Keratinocyte (primary cell): Measurements from ENCODE around the gene APOL3.

Source experiments
- EZH2 ChIP-seq: IDR thresholded peaks from one replicate; pipeline ENCODE4 v1.6.1; 2012; ENCODE audit warnings: inconsistent platforms, mild to moderate bottlenecking, low read length, moderate library complexity
- TF ChIP-seq, protein P1 (sequence below), 3 experiments: IDR thresholded peaks in 1 of 3; conservative IDR thresholded peaks in 1 of 3; optimal IDR thresholded peaks in 1 of 3; 2 replicates in 2 of 3; 3 replicates in 1 of 3; pipeline versions ENCODE3 to v1.5.1; 2011; ENCODE audit warnings: low read length in 3 of 3, mild to moderate bottlenecking in 3 of 3, moderate library complexity in 2 of 3, control low read depth in 1 of 3, inconsistent platforms in 1 of 3; ENCODE audit not compliant: insufficient read depth in 2 of 3; ENCODE audit errors: extremely low read depth in 1 of 3

- TF ChIP-seq, protein P1, sequence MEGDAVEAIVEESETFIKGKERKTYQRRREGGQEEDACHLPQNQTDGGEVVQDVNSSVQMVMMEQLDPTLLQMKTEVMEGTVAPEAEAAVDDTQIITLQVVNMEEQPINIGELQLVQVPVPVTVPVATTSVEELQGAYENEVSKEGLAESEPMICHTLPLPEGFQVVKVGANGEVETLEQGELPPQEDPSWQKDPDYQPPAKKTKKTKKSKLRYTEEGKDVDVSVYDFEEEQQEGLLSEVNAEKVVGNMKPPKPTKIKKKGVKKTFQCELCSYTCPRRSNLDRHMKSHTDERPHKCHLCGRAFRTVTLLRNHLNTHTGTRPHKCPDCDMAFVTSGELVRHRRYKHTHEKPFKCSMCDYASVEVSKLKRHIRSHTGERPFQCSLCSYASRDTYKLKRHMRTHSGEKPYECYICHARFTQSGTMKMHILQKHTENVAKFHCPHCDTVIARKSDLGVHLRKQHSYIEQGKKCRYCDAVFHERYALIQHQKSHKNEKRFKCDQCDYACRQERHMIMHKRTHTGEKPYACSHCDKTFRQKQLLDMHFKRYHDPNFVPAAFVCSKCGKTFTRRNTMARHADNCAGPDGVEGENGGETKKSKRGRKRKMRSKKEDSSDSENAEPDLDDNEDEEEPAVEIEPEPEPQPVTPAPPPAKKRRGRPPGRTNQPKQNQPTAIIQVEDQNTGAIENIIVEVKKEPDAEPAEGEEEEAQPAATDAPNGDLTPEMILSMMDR (optimal IDR thresholded peaks at IDR 0.05 in 1 of 3, IDR thresholded peaks at IDR 0.05 in 1 of 3, conservative IDR thresholded peaks at IDR 0.05 in 1 of 3; ENCODE audit: extremely low read depth in 1 of 3, insufficient read depth in 2 of 3, low read length in 3 of 3): no peak
- TF ChIP-seq EZH2: no peak
Measured at GRCh38 chr22:36204001-36204631, 43.6 kb upstream of the APOL3 start.
